Inferior parietal cortex (tissue), 1 donor: ENCODE data around the gene SOX6.
"Not testable (repeated sequence)": the region's sequence is repeated elsewhere in the genome, so short reads cannot be mapped to it uniquely, and the experiment has no call there.

Source experiments
- DNase-seq: peaks from one replicate; pipeline ENCODE4 v3.0.0-alpha.2; 2016; ENCODE audit errors: extremely low spot score

SOX6 gene

GRCh38 chr11:16149476-16149875 lies 206.9 kb downstream of the SOX6 start:
- no peak for DNase-seq

GRCh38 chr11:16148301-16148931 lies 207.9 kb downstream of the SOX6 start:
- DNase-seq: peak; percentile 15

GRCh38 chr11:16146980-16147379 lies 209.4 kb downstream of the SOX6 start:
- not testable (repeated sequence) for DNase-seq

GRCh38 chr11:16141614-16142013 lies 214.7 kb downstream of the SOX6 start:
- not testable (repeated sequence) for DNase-seq

- DNase-seq: not testable (repeated sequence)
Observed at GRCh38 chr11:16141162-16141561, 215.2 kb downstream of the SOX6 start.

GRCh38 chr11:16136792-16137390 lies 219.5 kb downstream of the SOX6 start:
- no peak for DNase-seq

- no peak for DNase-seq
Observed at GRCh38 chr11:16133867-16134266, 222.5 kb downstream of the SOX6 start.

GRCh38 chr11:16127732-16128131 lies 228.6 kb downstream of the SOX6 start:
- no peak for DNase-seq

GRCh38 chr11:16126362-16126761 lies 230.0 kb downstream of the SOX6 start:
- no peak for DNase-seq

- no peak for DNase-seq
Observed at GRCh38 chr11:16125796-16126195, 230.6 kb downstream of the SOX6 start.

- DNase-seq: no peak
Observed at GRCh38 chr11:16124390-16124789, 232.0 kb downstream of the SOX6 start.

- DNase-seq: no peak
Observed at GRCh38 chr11:16121853-16122252, 234.5 kb downstream of the SOX6 start.

- DNase-seq: no peak
Observed at GRCh38 chr11:16120008-16120407, 236.3 kb downstream of the SOX6 start.

GRCh38 chr11:16117989-16118756 lies 238.2 kb downstream of the SOX6 start:
- no peak for DNase-seq

GRCh38 chr11:16114978-16115871 lies 241.1 kb downstream of the SOX6 start:
- DNase-seq: no peak

GRCh38 chr11:16114431-16114830 lies 241.9 kb downstream of the SOX6 start:
- no peak for DNase-seq

GRCh38 chr11:16111690-16112089 lies 244.7 kb downstream of the SOX6 start:
- no peak for DNase-seq

- DNase-seq: no peak
Observed at GRCh38 chr11:16110886-16111285, 245.5 kb downstream of the SOX6 start.

- no peak for DNase-seq
Observed at GRCh38 chr11:16099343-16099900, 256.9 kb downstream of the SOX6 start.

GRCh38 chr11:16098526-16099205 lies 257.7 kb downstream of the SOX6 start:
- no peak for DNase-seq

GRCh38 chr11:16097543-16097942 lies 258.8 kb downstream of the SOX6 start:
- no peak for DNase-seq
